WERI-Rb-1 (cell line): ENCODE results near the gene OR1M1.

Source experiments
- DNase-seq: peaks from one replicate; pipeline ENCODE4 v3.0.0-alpha.2; 2020
- H3K27ac ChIP-seq: fragments of 250-450 bp; sonication (Bioruptor Pico); 2 replicates; pipeline ENCODE4 v1.5.1; 2020; ENCODE audit warnings: mild to moderate bottlenecking, moderate library complexity
- H3K27me3 ChIP-seq: fragments of 250-450 bp; sonication (Bioruptor Pico); 2 replicates; pipeline ENCODE4 v1.5.1; 2021; ENCODE audit warnings: mild to moderate bottlenecking, low read depth, moderate library complexity; ENCODE audit not compliant: insufficient read depth, severe bottlenecking
- H3K36me3 ChIP-seq: fragments of 250-450 bp; sonication (Bioruptor Pico); 2 replicates; pipeline ENCODE4 v1.5.1; 2020; ENCODE audit warnings: mild to moderate bottlenecking, moderate library complexity
- H3K4me3 ChIP-seq: 2 replicates; pipeline ENCODE4 v1.5.1; 2011; ENCODE audit warnings: low read depth, mild to moderate bottlenecking, control low read depth, low read length
- H3K9me3 ChIP-seq: fragments of 250-450 bp; sonication (Bioruptor Pico); 2 replicates; pipeline ENCODE4 v1.5.1; 2021; ENCODE audit warnings: mild to moderate bottlenecking, moderate library complexity; ENCODE audit not compliant: severe bottlenecking
- CTCF ChIP-seq: IDR thresholded peaks from 2 replicates; pipeline ENCODE4 v1.5.1; 2011; ENCODE audit warnings: low read depth, mild to moderate bottlenecking, control low read depth, inconsistent platforms, low read length

OR1M1 gene

GRCh38 chr19:9107375-9107774, 20.5 kb downstream of the OR1M1 start, which contains the start of gene OR7G2:
TSS of gene OR7G2 (minus strand) at chr19:9107475. CDS start at chr19:9103243, 4,232 bp downstream.
- peaks cover 60% of the 10 kb centered on the region for H3K27me3 ChIP-seq
- TF ChIP-seq CTCF, result no peak
- DNase-seq, result no peak
- no peaks in the 10 kb centered on the region for H3K36me3 ChIP-seq
- no peak within 1 kb of the TSS for H3K4me3 ChIP-seq
- H3K9me3 ChIP-seq, result no peaks in the 10 kb centered on the region
- no peak within 1 kb of the TSS for H3K27ac ChIP-seq

- H3K36me3 ChIP-seq, result no peaks in the 10 kb centered on the region
- no peak overlapping the region for H3K27ac ChIP-seq
- H3K27me3 ChIP-seq, result peaks cover 56% of the 10 kb centered on the region
- H3K9me3 ChIP-seq, result no peaks in the 10 kb centered on the region
- H3K4me3 ChIP-seq, result no peak overlapping the region
- TF ChIP-seq CTCF, result no peak
- DNase-seq, result no peak
Measured at GRCh38 chr19:9109959-9110358, 23.1 kb downstream of the OR1M1 start.

GRCh38 chr19:9115307-9115813, 28.5 kb downstream of the OR1M1 start, which contains the start of gene OR7G1:
TSS of gene OR7G1 (minus strand) at chr19:9115763. CDS start at chr19:9115763, 0 bp downstream.
- Histone ChIP-seq H3K36me3 (no peaks in the 10 kb centered on the region), H3K27me3 (peaks cover 54% of the 10 kb centered on the region), H3K9me3 (no peaks in the 10 kb centered on the region), H3K27ac (no peak within 1 kb of the TSS), H3K4me3 (no peak within 1 kb of the TSS)
- no peak for TF ChIP-seq CTCF
- no peak for DNase-seq

GRCh38 chr19:9116547-9116946, 29.7 kb downstream of the OR1M1 start:
- no peak for DNase-seq
- no peaks in the 10 kb centered on the region for H3K9me3 ChIP-seq
- no peak for TF ChIP-seq CTCF
- H3K27me3 ChIP-seq, result peaks cover 54% of the 10 kb centered on the region
- H3K36me3 ChIP-seq, result no peaks in the 10 kb centered on the region
- no peak overlapping the region for H3K27ac ChIP-seq
- no peak overlapping the region for H3K4me3 ChIP-seq

GRCh38 chr19:9126900-9127405, 40.1 kb downstream of the OR1M1 start, which contains the start of gene OR7G3:
TSS of gene OR7G3 (minus strand) at chr19:9126950. CDS start at chr19:9126950, 0 bp downstream.
- H3K27me3 ChIP-seq, result peaks cover 56% of the 10 kb centered on the region
- no peak for DNase-seq
- no peaks in the 10 kb centered on the region for H3K36me3 ChIP-seq
- TF ChIP-seq CTCF, result no peak
- H3K4me3 ChIP-seq, result no peak within 1 kb of the TSS
- H3K9me3 ChIP-seq, result no peaks in the 10 kb centered on the region
- H3K27ac ChIP-seq, result no peak within 1 kb of the TSS

- Histone ChIP-seq H3K9me3 (no peaks in the 10 kb centered on the region), H3K27me3 (peaks cover 59% of the 10 kb centered on the region), H3K27ac (no peak overlapping the region), H3K4me3 (no peak overlapping the region), H3K36me3 (no peaks in the 10 kb centered on the region)
- DNase-seq, result no peak
- TF ChIP-seq CTCF, result no peak
Measured at GRCh38 chr19:9128171-9128570, 41.3 kb downstream of the OR1M1 start.
